ENCODE measurements around the gene PTPRG.
"Not testable (repeated sequence)": the region's sequence is repeated elsewhere in the genome, so short reads cannot be mapped to it uniquely, and the experiment has no call there.

The PTPRG gene

GRCh38 chr3:61730577-61731231 is 169.3 kb downstream of the PTPRG start:
- DNase-seq = no peak

- DNase-seq = no peak
Measured at GRCh38 chr3:61733000-61733399, 171.6 kb downstream of the PTPRG start.

- no peak for DNase-seq
Measured at GRCh38 chr3:61733876-61734275, 172.5 kb downstream of the PTPRG start.

GRCh38 chr3:61734749-61735686 is 173.6 kb downstream of the PTPRG start:
- no peak for DNase-seq

GRCh38 chr3:61736506-61736905 is 175.1 kb downstream of the PTPRG start:
- DNase-seq = no peak

GRCh38 chr3:61739640-61740039 is 178.3 kb downstream of the PTPRG start:
- no peak for DNase-seq

- no peak for DNase-seq
Measured at GRCh38 chr3:61740494-61740893, 179.1 kb downstream of the PTPRG start.

GRCh38 chr3:61741551-61741950 is 180.2 kb downstream of the PTPRG start:
- no peak for DNase-seq

GRCh38 chr3:61742006-61742405 is 180.6 kb downstream of the PTPRG start:
- DNase-seq = no peak

GRCh38 chr3:61743067-61743466 is 181.7 kb downstream of the PTPRG start:
- no peak for DNase-seq

- DNase-seq = no peak
Measured at GRCh38 chr3:61743686-61744242, 182.4 kb downstream of the PTPRG start.

GRCh38 chr3:61748288-61748687 is 186.9 kb downstream of the PTPRG start:
- DNase-seq = no peak

GRCh38 chr3:61750766-61751165 is 189.4 kb downstream of the PTPRG start:
- no peak for DNase-seq

- no peak for DNase-seq
Measured at GRCh38 chr3:61758839-61759238, 197.5 kb downstream of the PTPRG start.

- DNase-seq = not testable (repeated sequence)
Measured at GRCh38 chr3:61760783-61761182, 199.4 kb downstream of the PTPRG start.

- no peak for DNase-seq
Measured at GRCh38 chr3:61761694-61762430, 200.5 kb downstream of the PTPRG start.

- no peak for DNase-seq
Measured at GRCh38 chr3:61765157-61765876, 203.9 kb downstream of the PTPRG start.

- no peak for DNase-seq
Measured at GRCh38 chr3:61768284-61769037, 207.1 kb downstream of the PTPRG start.

- DNase-seq = no peak
Measured at GRCh38 chr3:61769266-61769990, 208.1 kb downstream of the PTPRG start.

- no peak for DNase-seq
Measured at GRCh38 chr3:61771976-61772375, 210.6 kb downstream of the PTPRG start.

GRCh38 chr3:61772456-61772855 is 211.1 kb downstream of the PTPRG start:
- no peak for DNase-seq

Data from DMS53 (cell line).